Activated T-cell treated with anti-CD3 and anti-CD28 coated beads for 1 hour (primary cell): ENCODE measurements around the gene ATG5.
"Not testable (repeated sequence)": the region's sequence is repeated elsewhere in the genome, so short reads cannot be mapped to it uniquely, and the experiment has no call there.

ENCODE experiments used
- DNase-seq: peaks from one replicate; pipeline ENCODE4 v3.0.0-alpha.2; 2020; ENCODE audit warnings: low read depth

The ATG5 gene

DNA sequence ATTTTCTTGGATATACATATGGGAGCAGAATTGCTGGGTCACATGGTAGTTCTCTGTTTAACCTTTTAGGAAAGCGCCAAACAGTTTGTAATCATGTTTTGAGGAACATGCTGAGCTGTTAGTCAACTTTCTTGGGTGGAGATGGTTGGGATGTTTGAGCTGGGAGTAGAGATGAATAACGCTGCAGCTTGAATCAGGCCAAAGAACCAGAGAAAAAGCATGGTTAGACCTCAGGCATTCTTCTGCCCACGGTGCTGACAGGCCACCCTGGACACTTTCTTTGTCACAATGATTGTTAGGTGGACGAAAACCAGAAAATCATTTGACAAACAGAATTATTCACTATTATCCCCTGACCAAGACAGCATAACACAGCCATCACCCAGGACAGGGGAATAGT, 172.6 kb downstream of the ATG5 start:
- no peak for DNase-seq

DNA sequence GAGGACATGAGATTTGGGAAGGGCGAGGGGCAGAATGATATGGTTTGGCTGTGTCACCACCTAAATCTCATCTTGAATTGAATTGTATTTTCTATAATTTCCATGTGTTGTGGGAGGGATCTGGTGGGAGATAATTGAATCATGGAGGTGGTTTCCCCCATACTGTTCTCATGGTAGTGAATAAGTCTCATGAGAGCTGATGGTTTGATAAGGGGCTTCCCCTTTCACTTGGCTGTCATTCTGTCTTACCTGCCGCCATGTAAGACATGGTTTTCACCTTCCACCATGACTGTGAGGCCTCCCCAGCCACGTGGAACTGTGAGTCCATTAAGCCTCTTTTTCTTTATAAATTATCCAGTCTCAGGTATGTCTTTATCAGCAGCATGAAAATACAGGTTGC, 173.1 kb downstream of the ATG5 start:
- not testable (repeated sequence) for DNase-seq

DNA sequence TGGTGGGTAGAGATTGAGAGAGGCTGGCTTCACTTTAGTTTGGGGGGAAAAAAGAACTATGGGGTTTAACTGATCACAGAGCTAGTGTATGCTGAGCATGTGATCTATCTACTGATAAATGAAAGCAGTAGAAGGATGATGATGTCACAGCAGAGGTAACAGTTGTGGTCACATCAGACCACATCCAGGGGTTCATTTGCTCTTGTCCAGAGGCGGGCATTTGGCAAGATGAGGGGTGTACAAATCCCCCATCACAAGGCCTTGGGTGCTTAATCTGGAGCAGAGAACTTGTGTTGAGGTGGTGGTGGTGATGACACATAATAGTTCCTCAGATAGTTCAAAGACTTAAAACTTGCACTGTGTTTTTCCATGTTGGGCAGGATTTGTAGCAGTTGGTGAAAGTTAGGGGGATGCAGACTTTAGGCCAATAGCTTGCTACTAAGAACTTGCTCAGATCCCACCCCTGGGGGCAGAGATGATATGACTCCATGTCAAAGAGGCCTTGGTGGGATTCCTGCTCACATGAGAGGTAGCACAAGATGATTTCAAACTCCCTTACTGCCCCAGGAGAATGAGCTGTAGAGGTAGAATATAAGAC, 176.0 kb downstream of the ATG5 start:
- DNase-seq = no peak

DNA sequence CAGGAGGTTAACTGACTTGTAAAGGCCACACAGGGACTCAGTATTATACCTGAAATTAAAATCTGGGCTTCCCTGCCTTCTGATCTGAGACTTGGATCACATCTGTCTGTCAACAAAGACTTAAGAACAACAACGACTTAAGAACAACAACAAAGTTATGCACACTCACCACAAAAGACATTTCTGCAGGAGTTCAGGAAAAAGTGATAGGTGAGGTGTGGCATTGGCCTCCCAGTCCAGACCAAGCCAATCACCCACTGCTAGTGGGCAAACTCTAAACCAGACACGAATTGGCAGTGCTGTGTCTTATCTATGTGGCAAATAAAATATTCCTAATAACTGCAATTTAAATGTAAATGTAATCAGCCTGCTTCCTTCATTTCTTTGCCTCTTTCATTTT, 178.1 kb downstream of the ATG5 start:
- no peak for DNase-seq

DNA sequence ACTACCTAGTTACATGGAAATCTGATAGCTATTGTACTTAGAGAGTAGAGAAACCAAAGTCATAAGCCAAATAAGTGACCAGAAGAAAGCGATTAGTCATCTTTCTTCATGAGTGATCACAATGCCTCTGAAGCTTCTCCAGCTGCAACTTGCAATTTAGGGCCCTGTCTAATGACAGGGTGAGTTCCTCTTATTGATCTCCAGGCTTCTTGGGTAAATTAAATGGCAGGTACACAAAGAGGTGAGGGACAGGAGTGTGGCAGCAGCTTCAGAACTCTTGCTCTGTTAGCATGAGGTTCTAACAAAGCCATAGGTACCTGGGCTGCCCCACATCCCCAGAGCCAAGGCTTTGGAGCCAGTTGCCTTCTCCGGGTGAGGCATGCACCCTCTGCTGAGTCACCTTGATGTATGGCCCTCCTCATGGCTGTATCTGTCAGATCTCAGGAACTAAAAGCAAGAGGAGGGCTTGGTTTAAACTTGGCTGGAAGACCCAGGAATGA, 178.7 kb downstream of the ATG5 start:
- no peak for DNase-seq

DNA sequence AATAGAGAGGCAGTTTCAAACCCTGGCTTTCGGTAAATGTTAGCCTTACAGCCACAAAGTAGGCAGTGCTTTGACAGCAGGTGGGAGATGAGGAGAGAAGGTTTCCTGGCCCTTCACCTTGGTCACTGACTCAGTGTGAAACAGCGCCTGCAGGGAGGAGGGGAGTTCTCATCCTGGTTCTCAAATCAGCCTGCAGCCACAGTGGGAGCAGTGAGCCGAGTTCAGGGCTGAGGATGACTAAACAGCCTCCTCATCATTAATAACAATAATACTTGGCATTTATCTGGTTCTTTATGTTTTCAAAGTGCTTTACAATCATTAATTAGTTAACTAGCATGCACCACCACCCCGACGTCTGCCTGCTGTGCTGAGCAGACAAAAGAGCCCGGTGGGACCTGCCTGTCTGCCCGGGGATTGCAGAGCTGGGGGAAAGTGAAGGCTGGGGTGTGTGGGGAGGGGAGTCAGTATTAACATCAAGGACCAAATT, 179.8 kb downstream of the ATG5 start:
- no peak for DNase-seq

DNA sequence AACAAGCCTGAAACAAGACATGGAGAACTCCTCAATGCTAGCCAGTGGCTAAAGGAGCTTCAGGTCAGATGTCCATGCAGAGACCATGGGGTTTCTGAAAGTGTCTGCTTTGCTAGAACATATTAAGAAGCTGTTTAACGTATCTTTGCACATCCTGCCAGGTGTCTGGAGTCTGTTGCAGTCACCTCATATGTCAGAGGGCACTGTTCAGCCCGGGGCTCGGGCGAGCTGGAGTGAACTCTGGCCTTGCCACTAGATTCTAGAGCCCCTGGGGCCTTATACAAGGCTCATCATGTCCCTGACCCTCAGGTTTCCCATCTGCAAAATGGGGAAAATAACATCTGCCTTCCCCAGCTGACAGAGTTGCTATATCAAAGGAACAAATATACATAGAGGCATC, 180.4 kb downstream of the ATG5 start:
- DNase-seq = no peak

DNA sequence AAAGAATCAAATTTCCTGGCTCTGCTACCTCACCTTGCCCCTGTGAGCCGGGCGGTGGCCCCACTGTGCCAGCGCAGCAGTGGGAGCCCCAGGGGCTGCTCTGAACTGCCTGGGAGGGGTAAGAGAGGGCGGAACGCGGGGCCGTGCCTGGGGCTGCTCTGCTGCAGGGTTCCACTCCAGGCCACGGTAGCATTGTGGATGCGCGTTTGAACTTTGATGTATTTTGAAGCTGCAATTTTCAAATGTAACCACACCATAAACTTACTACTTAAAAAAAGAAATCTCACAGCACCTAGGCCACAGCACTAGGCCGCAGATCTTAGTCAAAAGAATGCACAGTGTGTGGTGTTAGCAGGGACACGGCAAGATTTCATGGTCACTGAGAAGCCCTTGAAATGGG, 181.9 kb downstream of the ATG5 start:
- no peak for DNase-seq

DNA sequence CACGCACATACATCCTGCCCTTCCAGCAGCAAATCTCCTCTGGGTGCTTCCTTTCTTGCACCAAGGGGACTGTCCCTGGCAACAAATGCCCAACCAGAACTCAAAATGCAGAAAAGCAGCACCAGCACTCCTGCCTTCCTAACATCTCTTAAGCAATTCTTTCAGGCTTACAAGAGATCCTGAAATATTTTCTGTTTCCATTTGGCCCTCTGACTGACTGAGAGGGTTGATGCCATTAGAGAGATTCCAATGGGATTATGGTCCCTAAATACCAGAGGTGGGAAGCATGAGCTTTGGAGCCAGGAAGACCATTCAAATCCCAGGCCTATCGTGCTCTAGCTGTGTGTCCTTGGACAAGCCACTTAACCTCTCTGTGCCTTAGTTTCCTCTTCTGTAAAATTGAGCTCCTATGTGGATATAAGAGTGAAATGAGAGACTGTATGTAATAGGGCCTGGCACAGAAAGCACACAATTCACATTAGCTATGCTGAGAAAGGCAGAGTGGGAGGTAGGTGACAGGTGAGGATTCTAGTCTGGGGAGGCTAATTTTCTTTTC, 182.6 kb downstream of the ATG5 start:
- no peak for DNase-seq

DNA sequence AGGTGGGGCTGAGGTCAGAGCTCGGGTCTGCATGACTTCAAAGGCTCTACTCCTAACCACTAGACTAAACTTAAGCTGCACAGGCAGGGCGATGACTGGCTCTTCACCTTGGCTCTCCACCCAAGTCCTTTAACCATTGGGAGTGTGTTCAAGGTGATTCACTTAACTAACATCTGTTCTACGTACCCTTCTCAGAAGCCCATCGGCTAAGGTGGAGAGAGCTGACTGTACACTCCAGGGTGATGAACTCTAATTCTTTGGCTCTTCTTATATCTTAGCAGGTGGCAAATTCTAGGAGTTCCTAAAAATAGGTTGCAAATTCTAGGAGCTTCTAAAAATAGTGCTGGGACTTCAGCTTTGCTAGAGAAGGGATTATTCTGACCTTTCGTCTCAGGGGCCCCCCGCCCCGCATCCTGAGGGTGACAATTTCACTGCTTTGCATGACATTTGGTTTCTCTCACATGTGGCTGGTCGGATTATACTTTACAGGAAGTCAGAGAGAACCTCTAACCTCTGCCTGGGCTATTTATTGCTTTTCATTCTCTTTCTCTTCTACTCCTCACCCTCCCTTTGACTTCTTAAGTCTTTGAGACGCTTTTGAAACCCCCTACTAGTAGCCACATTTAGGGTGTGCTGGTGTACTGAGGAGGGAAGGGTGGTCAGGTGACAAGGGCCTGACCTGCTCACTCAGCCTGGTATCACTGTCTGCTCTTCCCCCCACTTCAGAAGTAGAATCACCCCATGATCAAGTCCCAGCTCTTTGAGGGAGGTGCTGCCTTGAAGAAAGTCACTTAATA, 183.9 kb downstream of the ATG5 start:
- DNase-seq = no peak

DNA sequence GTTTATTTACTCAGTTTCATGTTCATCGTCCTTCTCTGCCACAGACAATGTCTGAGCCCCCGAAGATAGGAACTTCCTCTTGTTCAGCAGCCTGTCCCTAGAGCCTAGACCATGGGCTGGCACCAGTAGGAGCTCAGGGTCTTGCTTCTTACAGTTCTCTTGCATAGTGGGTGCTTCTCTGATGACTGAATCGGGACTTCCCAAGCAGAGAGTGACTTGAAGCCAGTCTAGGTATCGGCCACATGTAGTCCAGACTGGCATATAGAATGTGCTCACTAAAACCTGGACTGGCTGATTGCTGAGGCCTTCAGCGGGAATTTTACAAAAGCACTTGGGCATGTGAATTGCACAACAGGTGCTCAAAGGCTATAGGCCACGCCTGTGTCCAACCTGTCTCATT, 187.4 kb downstream of the ATG5 start:
- DNase-seq = no peak

DNA sequence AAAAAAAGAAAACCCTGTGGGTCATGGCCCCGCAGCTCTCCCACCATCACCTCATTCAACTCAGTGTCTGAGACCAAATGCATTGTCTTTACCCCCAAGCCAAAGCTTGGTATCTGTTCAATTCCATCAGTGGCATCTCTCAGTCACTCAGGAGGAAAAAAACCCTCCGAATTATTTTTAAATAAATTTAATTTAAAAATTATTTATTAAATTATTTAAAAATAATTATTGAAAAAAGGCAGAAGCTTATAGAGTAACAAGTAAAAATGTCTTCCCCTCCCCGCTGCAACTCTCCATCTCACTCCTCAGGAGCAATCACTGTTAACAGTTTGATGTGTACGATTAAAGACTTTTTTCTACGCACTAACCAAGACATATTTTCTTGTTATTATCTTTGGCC, 188.7 kb downstream of the ATG5 start:
- no peak for DNase-seq

DNA sequence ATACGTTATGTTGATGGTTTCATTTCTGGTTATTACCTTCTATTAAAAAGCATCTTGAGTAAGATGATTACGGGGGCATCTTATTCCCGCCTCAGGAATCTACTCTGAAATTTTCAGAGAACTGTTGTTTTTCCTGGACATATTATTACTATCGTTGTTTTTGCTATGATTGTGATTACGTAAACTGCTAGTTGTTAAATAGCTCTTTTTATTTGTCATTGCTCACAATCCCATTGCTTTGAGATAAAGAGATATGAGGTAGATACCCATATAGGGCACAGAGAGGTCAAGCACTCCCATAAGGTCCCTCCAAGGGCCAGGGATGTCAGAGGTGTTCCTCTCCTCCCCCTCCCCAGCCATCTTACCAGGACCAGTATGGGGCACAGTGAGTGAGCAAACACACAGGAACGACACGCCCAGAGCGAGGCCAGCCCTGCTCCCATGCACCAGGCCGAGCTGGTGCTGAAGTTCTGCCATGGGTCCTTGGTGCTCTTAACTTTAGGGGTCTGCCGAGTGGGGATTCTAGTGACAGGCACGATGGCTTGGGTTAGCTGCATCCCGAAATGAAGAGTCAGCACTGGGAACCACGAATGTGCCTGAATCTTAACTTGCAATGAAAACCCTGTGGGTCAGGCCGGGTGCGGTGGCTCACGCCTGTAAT, 189.5 kb downstream of the ATG5 start:
- no peak for DNase-seq

DNA sequence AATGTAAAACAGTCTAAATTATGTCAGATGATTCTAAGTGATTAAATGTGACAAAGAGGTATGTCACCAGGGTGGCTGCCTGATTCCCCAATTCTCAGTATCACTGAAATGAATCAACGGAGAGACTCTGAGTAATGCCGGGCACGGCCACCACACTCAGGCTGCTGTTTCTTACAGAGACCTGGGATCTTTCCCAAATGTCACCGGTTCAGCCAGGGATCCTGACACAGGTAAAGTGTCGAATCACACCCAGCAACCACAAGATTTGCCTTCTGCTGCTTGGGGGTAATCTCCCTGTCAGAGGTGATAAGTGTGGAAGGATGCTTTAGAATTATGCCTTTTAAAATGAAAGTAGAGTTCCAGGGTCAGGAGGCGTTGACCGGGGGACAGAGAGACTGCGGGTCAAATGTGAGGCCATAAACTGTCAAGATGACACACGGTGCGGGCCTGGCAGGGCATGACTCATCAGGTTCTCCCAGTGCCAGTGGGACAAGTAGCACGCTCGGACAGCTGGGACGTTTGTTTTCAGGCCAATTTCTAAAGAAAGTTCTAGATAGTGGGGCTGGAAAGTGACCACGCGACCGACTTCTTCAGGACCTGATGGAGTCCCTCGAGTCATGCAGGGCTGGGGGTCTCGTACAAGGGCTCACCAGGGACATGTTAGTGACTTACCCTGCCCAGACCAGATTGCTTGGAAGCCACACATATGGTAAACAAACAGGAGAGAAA, 190.5 kb downstream of the ATG5 start:
- DNase-seq = no peak
